ENCODE measurements around the gene ITPR1. TPM values are rescaled to one million over a fixed set of nuclear protein-coding genes. Genes with fewer than 3 reads are reported as not detected.

ITPR1 gene
- total RNA-seq, 1 experiment from 2014 or later = 48.5 TPM

DNA sequence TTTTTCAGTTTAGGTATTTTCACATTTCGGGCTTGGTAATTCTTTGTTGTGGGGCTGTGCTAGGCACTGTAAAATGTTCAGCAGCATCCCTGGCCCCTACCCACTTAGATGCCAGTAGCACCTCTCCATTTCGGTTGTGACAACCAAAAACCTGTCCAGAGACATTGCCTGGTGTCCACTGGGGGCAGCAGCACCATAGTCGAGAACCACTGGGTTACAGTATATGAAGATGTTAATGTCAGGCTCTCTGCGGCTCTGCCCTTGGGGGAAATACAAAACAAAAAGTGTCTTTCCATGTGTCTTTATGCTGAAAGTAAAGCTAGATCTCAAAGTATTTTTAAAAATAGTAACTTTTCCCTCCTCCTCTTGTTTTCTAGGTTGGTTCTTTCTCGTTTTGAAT lies 177.2 kb downstream of the ITPR1 start:
- Histone ChIP-seq H3K36me3 (ENCODE audit: low read depth, low read length) (0 out of 2 replicates have a peak, but pooled peaks cover 4% of the 10 kb centered on the region), H3F3A (ENCODE audit: low read length, unreplicated experiment) (no peaks in the 10 kb centered on the region), H3K9me3 (ENCODE audit: low read length) (no peaks in the 10 kb centered on the region), H2AFZ (ENCODE audit: low read length) (no peak overlapping the region), H4K20me1 (ENCODE audit: low read length) (no peaks in the 10 kb centered on the region), H3K4me2 (ENCODE audit: low read length) (no peak overlapping the region), H3K79me2 (ENCODE audit: low read length) (no peaks in the 10 kb centered on the region), H3K27ac (ENCODE audit: low read length) (no peak overlapping the region), H3K27me3 (ENCODE audit: low read length) (no peaks in the 10 kb centered on the region), H3K4me3 (ENCODE audit: low read length) (no peak overlapping the region), H3K4me1 (ENCODE audit: insufficient read depth, low read length) (no peaks in the 10 kb centered on the region), H3K9me2 (replicated peaks; ENCODE audit: low read length) (no peaks in the 10 kb centered on the region), H3K9ac (ENCODE audit: low read length) (no peak overlapping the region)
- intact Hi-C loops (cut with micrococcal nuclease) = loop anchor here (5.0 kb wide), 1 partner anchor 387 kb away; no protein-coding TSS in a partner anchor
- TF ChIP-seq, protein P1, sequence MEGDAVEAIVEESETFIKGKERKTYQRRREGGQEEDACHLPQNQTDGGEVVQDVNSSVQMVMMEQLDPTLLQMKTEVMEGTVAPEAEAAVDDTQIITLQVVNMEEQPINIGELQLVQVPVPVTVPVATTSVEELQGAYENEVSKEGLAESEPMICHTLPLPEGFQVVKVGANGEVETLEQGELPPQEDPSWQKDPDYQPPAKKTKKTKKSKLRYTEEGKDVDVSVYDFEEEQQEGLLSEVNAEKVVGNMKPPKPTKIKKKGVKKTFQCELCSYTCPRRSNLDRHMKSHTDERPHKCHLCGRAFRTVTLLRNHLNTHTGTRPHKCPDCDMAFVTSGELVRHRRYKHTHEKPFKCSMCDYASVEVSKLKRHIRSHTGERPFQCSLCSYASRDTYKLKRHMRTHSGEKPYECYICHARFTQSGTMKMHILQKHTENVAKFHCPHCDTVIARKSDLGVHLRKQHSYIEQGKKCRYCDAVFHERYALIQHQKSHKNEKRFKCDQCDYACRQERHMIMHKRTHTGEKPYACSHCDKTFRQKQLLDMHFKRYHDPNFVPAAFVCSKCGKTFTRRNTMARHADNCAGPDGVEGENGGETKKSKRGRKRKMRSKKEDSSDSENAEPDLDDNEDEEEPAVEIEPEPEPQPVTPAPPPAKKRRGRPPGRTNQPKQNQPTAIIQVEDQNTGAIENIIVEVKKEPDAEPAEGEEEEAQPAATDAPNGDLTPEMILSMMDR (conservative IDR thresholded peaks at IDR 0.05; ENCODE audit: low read depth, low read length) = peak; percentile 78
- TF ChIP-seq EZH2 (IDR thresholded peaks at IDR 0.05; ENCODE audit: low read length, unreplicated experiment) (no peak), EZH2phosphoT487 (IDR thresholded peaks at IDR 0.05; ENCODE audit: borderline replicate concordance, low read length) (no peak)
- no TSS peak for BruUV-seq (replicated peaks)
- DNase-seq = peak; percentile 57
- ChIA-PET CTCF (interaction anchor here (0.6 kb wide), 1 partner anchor 21 kb away, joined by 3 read pairs; no protein-coding TSS in a partner anchor), POLR2A (ENCODE audit: unreplicated experiment) (no interaction called here)
- peak; percentile 88 for ATAC-seq

DNA sequence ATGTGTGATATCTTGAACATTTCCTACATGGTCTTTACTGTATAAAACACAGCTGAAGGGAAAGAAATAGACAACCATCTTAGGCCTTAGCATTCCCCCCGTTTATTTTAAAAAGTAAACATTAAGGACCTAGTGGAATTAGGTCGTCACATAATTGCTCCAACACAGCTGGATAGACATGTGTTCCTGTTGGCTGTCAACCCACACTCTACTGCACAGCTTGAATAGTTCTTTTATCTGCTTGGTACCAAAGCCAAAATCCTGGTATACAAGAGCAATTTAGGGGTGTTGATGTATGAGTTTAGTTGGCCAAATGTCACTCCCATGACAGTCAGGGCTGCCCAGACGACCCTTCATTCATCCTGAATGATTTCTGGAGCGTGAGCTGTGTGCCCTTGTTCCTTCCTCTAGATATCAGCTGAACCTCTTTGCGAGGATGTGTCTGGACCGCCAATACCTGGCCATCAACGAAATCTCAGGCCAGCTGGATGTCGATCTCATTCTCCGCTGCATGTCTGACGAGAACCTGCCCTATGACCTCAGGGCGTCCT lies 179.7 kb downstream of the ITPR1 start:
- H3K36me3 ChIP-seq (ENCODE audit: low read depth, low read length) = 0 out of 2 replicates have a peak, but pooled peaks cover 4% of the 10 kb centered on the region
- H3K4me1 ChIP-seq (ENCODE audit: insufficient read depth, low read length) = no peaks in the 10 kb centered on the region
- H3K9me2 ChIP-seq (replicated peaks; ENCODE audit: low read length) = no peaks in the 10 kb centered on the region
- H3K27ac ChIP-seq (ENCODE audit: low read length) = no peak overlapping the region
- H3K27me3 ChIP-seq (ENCODE audit: low read length) = no peaks in the 10 kb centered on the region
- no peak for TF ChIP-seq EZH2phosphoT487 (IDR thresholded peaks at IDR 0.05; ENCODE audit: borderline replicate concordance, low read length)
- no peak for TF ChIP-seq EZH2 (IDR thresholded peaks at IDR 0.05; ENCODE audit: low read length, unreplicated experiment)
- TF ChIP-seq, protein P1 (conservative IDR thresholded peaks at IDR 0.05; ENCODE audit: low read depth, low read length) = no peak
- H4K20me1 ChIP-seq (ENCODE audit: low read length) = no peaks in the 10 kb centered on the region
- no peaks in the 10 kb centered on the region for H3K9me3 ChIP-seq (ENCODE audit: low read length)
- no peak overlapping the region for H3K4me3 ChIP-seq (ENCODE audit: low read length)
- no TSS peak for BruUV-seq (replicated peaks)
- POLR2A ChIA-PET (ENCODE audit: unreplicated experiment) = interaction anchor here (0.6 kb wide), 1 partner anchor 21 kb away, joined by 3 read pairs; no protein-coding TSS in a partner anchor
- H3F3A ChIP-seq (ENCODE audit: low read length, unreplicated experiment) = no peaks in the 10 kb centered on the region
- no peak overlapping the region for H2AFZ ChIP-seq (ENCODE audit: low read length)
- H3K79me2 ChIP-seq (ENCODE audit: low read length) = no peaks in the 10 kb centered on the region
- no peak overlapping the region for H3K4me2 ChIP-seq (ENCODE audit: low read length)
- intact Hi-C loops (cut with micrococcal nuclease) = loop anchor here (5.0 kb wide), 1 partner anchor 385 kb away; no protein-coding TSS in a partner anchor
- DNase-seq = no peak
- no peak for ATAC-seq
- no peak overlapping the region for H3K9ac ChIP-seq (ENCODE audit: low read length)
- CTCF ChIA-PET = no interaction called here

DNA sequence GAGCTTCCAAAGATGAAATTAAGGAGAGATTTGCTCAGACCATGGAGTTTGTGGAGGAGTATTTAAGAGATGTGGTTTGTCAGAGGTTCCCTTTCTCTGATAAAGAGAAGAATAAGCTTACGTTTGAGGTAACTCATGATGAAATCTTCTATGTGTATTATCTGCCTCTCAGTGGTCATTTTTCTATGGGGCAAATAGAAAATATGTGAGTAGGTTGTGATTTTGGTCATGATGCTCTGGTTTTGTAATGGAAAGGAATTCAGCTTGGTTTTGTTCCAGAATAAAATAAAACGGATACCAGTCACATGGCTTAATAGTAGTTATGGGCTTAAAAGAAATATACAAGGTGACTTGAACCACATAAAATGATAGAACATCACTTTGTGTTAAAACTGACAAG lies 181.1 kb downstream of the ITPR1 start:
- BruUV-seq (replicated peaks) = no TSS peak
- H3K4me3 ChIP-seq (ENCODE audit: low read length) = no peak overlapping the region
- ChIA-PET POLR2A (ENCODE audit: unreplicated experiment) (no interaction called here), CTCF (interaction anchor here (0.8 kb wide), 1 partner anchor 38 kb away, joined by 4 read pairs; no protein-coding TSS in a partner anchor)
- no peak overlapping the region for H3K9ac ChIP-seq (ENCODE audit: low read length)
- H3K4me2 ChIP-seq (ENCODE audit: low read length) = no peak overlapping the region
- no peaks in the 10 kb centered on the region for H3K4me1 ChIP-seq (ENCODE audit: insufficient read depth, low read length)
- no peak overlapping the region for H3K27ac ChIP-seq (ENCODE audit: low read length)
- H3K36me3 ChIP-seq (ENCODE audit: low read depth, low read length) = 0 out of 2 replicates have a peak, but pooled peaks cover 4% of the 10 kb centered on the region
- H3K27me3 ChIP-seq (ENCODE audit: low read length) = no peaks in the 10 kb centered on the region
- no peaks in the 10 kb centered on the region for H3F3A ChIP-seq (ENCODE audit: low read length, unreplicated experiment)
- no peak overlapping the region for H2AFZ ChIP-seq (ENCODE audit: low read length)
- no peaks in the 10 kb centered on the region for H3K9me3 ChIP-seq (ENCODE audit: low read length)
- no peaks in the 10 kb centered on the region for H3K79me2 ChIP-seq (ENCODE audit: low read length)
- DNase-seq = no peak
- no peaks in the 10 kb centered on the region for H3K9me2 ChIP-seq (replicated peaks; ENCODE audit: low read length)
- TF ChIP-seq EZH2 (IDR thresholded peaks at IDR 0.05; ENCODE audit: low read length, unreplicated experiment) (no peak), EZH2phosphoT487 (IDR thresholded peaks at IDR 0.05; ENCODE audit: borderline replicate concordance, low read length) (no peak)
- TF ChIP-seq, protein P1 (conservative IDR thresholded peaks at IDR 0.05; ENCODE audit: low read depth, low read length) = no peak
- no peaks in the 10 kb centered on the region for H4K20me1 ChIP-seq (ENCODE audit: low read length)
- intact Hi-C loops (cut with micrococcal nuclease) = loop anchor here (5.0 kb wide), 1 partner anchor 383 kb away; no protein-coding TSS in a partner anchor
- ATAC-seq = no peak
